Cardiac fibroblast (primary cell): ENCODE results near the gene COLEC12.
A peak's percentile ranks its signal among the peaks of the same experiment; 100 is the strongest.

Experiments
- DNase-seq, 2 donors: peaks; one replicate each; pipeline versions ENCODE4 v3.0.0 to v3.0.0-alpha.2; 2010; ENCODE audit warnings: low read depth in 2 of 2
- H3K4me3 ChIP-seq, 2 donors: replicated peaks in 1 of 2; 1 replicate in 1 of 2; 2 replicates in 1 of 2; pipeline ENCODE4 v1.5.1; 2011; ENCODE audit warnings: low read depth in 2 of 2, low read length in 2 of 2, mild to moderate bottlenecking in 2 of 2, moderate library complexity in 1 of 2
- TF ChIP-seq, protein P1 (sequence below): IDR thresholded peaks from one replicate; pipeline ENCODE4 v1.5.1; 2011; ENCODE audit warnings: low read depth, mild to moderate bottlenecking, low read length, inconsistent platforms

Gene COLEC12

DNA sequence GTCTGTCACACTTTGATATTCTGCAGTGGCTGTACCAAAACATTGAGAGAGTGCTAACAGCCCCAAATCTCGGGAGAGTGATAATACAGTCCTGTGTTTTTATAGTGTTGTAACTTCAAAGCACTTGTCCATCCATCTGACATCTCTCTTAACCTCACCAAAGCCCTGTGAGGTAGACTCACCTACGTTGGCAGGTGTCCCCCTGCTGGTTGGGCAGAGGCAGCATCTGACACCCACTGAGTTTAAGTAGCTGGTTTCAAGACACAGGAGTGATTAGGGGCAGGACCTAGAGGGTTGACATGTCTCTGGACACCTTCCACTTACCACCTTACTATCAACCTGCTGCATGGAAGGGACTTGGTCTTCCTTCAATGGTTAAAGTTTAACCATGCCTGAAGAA is 22.9 kb downstream of the COLEC12 start:
- DNase-seq: no peak
- no peak overlapping the region for H3K4me3 ChIP-seq
- TF ChIP-seq, protein P1, sequence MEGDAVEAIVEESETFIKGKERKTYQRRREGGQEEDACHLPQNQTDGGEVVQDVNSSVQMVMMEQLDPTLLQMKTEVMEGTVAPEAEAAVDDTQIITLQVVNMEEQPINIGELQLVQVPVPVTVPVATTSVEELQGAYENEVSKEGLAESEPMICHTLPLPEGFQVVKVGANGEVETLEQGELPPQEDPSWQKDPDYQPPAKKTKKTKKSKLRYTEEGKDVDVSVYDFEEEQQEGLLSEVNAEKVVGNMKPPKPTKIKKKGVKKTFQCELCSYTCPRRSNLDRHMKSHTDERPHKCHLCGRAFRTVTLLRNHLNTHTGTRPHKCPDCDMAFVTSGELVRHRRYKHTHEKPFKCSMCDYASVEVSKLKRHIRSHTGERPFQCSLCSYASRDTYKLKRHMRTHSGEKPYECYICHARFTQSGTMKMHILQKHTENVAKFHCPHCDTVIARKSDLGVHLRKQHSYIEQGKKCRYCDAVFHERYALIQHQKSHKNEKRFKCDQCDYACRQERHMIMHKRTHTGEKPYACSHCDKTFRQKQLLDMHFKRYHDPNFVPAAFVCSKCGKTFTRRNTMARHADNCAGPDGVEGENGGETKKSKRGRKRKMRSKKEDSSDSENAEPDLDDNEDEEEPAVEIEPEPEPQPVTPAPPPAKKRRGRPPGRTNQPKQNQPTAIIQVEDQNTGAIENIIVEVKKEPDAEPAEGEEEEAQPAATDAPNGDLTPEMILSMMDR: peak; percentile 5

DNA sequence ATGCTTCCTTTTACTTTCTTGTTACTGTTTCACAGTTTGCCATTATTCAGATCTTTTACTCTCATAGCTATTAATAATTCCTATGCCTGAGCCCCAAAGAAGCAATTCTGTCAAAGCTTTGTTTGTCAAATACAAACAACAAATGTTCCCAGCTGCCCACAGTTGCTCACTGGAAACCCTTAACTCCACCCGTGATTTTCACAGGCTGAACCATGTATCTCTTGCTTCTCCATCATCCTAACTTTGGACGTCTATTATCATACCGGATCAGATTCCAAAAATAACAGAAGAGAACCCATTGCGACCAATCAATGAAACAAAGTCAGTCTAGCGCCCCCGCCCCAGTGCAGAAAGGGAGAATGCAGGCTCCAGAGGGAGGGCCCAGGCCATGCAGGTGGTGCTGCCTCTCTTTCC is 24.2 kb downstream of the COLEC12 start:
- H3K4me3 ChIP-seq: no peak overlapping the region
- DNase-seq: no peak
- TF ChIP-seq, protein P1: no peak

DNA sequence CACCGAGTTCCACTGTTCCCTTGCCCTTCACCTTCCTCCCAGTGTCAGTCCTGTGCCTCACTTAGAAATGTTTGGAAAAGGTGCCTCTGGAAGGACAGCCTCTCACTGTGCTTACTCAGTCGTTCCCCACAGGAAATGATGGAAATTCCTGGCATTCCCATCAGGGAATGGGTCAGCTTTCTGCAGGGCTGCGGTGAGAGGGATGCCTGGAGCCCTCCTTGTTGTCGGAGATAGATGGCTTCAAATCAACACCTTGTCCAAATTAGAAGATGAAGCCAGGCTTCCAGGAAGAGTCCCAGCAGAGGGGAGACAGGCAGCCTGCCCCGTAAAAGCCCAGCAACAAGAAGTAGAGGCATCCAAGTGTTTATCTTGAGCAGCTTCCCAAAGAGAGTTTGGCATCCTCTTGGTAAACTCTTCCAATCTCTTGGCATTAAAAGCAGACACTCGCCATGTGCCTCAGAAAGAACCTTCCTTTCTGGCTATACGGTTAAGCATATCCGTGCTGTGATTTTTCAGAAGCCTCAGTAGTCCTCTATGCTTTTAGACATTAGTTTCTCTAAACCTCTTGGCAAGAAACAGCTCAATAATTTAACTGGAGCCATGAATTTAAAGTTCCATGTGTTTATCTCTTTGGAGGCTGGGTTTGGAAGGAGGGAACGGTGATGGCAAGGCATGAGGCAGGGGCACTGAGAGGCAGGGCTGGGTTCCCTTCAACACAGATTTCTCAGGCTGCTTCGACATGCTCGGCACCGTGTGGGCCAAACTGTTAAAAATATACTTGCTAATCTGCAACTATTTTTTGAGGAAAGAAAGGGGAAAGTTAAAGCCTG is 25.1 kb downstream of the COLEC12 start:
- no peak overlapping the region for H3K4me3 ChIP-seq
- TF ChIP-seq, protein P1: no peak
- peak; percentile 64 to 93 for DNase-seq

DNA sequence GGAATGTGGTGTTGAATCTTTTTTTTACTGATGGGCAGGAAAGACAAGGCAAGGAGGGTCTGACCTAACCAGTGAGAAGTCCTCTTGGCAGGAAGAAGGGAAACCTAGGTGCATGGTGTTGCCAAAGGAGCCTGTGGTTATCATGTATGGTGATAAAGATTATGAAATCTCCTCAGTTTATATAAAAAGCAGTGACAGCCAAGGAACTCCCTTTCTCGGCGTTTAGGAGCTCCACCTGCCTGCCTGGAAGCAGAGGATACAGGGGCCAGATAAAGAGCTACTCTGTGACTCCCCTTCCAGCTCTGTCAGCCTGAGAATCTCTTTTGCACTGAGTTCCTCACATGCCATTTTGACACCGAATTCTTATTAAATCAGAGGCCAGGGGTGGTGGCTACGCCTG is 26.1 kb downstream of the COLEC12 start:
- no peak overlapping the region for H3K4me3 ChIP-seq
- peak in 1 of 2 donors; percentile 59 for DNase-seq
- TF ChIP-seq, protein P1: no peak

DNA sequence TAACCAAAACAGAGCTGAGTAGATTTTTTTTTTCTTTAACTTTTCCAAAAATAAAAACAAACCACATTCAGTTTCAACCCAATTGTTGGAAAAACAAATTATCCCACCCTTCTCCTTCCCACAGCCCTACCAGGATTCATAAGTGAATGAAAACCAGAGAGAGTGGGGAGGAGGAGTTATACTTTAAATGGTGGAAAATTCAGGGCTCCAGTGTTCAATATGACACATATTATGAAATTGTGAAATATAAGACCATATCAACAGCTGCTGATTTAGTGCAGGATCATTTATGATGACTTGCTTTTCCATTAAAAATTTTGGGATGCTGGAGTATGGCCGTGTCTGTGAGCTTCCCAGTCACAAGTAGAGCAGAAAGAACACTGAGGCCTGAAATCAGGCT is 26.7 kb downstream of the COLEC12 start:
- H3K4me3 ChIP-seq: no peak overlapping the region
- DNase-seq: peak in 1 of 2 donors; percentile 40
- TF ChIP-seq, protein P1: no peak

DNA sequence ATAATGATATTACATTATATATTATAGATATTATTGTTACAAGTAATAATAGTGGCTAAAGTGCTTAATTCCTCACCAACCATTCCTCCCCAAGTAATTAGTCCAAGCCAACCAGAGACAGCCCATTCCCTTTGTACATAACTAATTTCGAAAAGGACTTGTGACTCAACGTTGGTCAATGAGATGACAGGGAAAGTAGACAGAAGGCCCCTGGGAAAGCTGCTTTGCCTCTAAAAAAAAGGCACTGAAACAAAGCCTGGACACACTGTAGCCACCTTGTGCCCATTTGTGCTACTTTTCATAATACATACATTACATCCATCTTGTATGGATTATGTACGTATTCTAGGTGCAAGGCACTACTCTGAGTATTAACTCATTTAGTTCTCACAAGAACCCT is 28.8 kb downstream of the COLEC12 start:
- DNase-seq: peak; percentile 42 to 70
- no peak overlapping the region for H3K4me3 ChIP-seq
- TF ChIP-seq, protein P1: no peak
